Amniotic epithelial cell (primary cell): Measurements from ENCODE around the gene CLIC1.

Experiments used
- DNase-seq: peaks from one replicate; pipeline ENCODE4 v3.0.0-alpha.2; 2010; ENCODE audit warnings: low read depth

The CLIC1 gene

GRCh38 chr6:31736021-31736767, at the start of gene CLIC1:
TSS of gene CLIC1 (minus strand) at chr6:31736530. CDS start at chr6:31736300, 230 bp downstream.
- peak; percentile 75 for DNase-seq

DNA sequence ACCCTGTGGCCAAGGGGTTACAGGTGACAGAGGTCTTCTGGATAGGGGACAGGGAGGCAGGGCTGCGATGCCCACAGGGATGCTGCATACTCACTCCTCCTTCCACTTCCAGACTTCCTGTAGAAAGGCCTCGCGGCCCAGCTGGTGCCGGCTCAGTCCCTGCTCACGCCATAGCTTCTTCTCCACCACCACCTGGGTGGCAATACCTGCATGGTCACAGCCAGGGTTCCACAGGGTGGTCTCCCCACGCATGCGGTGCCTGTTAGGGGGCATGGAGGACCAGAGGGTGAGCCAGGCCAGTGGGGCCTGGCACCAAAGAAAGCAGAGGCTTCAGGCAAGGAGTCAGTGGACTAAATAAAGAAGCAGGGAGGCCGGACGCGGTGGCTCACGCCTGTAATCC, 49.1 kb upstream of the CLIC1 start:
- DNase-seq, result no peak

DNA sequence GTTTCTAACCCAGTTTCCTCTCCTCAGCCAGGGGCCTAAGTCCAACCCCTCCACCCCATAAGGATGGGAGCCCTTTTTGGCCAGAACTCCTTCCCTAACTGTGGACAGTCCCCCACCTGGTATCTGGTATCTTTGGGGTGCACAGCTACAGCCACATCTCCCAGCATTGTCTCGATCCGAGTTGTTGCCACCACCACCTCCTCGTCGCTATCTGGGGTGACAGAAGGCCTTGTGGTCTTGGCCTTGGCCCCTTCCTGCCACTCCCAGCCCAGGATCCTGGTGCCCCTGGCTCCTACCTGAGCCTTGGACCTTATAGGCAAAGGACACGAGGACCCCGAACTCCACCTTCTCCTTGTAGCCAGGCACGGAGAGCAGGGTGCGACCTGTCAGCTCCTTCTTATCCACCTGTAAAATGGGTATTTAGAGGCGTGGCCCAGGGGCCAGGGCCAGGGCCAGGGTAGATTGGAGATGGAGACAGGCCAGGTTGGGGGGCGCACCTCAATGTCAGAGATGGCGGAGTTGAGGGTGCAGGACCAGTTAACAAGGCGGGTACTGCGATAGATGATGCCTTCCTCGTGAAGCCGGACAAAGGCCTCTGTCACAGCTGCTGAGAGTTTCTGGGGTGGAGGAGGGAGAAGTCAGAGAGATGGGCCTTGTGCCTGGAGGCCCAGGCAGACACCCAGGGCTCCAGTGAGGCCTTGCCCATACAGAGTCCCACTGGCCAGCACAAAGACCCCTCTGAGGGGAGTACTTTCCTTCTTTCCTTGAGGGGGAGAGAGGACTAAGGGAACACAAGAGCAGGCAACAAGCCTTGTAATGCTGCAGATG, 48.0 kb upstream of the CLIC1 start:
- no peak for DNase-seq

DNA sequence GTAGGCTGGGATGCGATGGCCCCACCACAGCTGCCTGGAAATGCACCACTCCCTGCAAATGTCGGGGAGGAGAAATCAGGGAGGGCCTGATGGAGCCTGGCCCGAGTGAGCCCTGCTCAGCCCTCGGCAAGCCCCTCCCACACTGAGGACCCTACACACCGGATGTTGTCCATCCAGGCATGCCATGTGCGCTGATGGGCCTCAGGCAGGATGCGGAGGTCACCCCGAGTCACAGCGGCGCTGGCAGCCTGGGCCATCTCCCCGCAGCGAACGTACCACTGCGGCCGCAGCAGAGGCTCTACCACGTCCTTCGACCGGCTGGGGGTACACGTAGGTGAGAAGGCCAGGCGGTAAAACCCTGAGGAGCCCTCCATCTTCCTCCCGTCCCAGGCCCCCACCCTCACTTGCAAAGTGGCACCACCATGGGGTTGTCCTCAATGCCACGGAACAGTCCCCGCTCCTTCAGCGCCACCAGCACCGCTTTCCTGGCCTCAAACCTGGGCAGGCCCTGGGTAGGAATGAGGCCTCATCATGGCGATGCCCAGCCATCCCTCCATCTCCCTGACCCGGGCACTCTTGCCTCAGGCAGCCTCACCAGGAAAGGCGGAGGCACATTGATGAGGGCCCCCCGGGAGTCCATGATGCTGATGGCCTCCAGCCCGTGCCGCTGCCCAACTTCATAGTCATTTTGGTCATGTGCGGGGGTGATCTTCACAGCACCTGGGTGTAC, 46.0 kb upstream of the CLIC1 start:
- no peak for DNase-seq

DNA sequence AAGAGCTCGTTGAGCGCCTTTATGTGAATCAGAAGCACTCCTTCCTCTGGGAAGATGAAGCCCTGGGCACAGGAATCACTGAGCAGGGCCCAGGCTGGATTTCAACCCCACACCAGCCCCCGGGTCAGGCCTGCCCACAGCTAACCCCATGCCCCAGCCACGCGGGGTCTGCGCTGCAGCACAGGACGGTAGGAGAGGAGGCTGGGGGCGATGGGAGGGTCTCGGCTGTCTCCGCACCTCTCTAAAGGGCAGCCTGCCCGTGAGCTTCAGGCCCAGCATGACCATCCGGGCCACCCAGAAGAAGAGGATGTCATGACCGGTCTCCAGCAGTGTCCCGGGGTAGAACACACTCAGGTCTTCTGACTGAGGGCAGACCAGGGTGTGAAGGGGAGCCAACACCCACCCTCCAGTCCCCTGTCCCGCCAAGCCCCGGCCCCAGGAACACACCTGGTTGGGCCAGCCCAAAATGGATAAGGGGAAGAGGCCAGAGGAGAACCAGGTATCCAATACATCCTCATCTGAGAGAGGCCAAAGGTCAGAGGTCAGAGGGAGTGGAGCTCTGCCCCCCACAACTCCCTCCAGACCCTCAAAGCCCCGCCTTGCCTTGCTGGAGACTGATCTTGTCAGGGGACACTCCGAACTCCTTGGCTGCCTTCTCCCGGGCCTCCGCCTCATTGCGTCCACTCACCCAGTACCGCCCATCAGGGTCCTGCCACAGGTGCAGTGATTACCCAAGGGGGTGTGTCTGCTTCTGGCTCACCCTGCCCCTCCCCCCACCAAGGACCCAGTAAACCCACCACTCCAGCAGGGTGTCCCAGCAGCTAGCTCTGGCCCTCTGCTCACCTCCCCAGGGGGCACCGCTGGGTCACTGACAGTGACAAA, 45.2 kb upstream of the CLIC1 start:
- no peak for DNase-seq

DNA sequence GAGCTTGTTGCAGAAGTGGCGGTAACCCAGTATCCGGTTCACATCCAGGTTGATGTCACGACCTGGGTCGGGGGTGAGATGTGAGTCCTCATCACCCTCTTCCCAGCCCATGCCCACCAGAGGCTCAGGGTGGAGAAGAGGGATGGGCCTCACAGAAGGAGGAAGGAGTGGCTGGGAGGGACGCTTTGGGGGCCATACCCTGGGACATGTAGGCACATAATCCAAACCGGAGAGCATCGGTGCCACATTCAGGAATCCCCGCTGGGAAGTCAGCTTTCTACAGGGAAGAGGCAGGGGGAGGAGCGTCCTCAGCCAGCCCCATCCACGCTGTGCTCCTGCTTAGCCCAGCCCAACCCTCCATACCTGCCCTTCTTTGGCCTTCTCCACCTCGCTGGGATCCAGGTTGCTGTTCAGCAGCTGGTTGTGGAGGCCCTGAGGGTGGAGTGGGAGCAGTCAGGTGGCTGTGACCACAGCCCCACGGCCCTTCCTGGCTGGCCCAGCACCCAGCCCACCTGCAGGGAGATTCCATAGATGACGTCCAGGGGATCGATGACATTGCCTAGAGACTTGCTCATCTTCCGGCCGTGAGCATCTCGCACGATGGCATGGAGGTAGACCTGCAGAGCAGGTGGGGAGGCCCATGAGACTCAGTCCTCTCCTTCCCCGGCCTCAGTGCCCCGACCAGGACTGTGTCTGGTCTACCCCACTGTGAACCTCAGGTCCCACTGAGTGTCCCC, 44.3 kb upstream of the CLIC1 start:
- no peak for DNase-seq

DNA sequence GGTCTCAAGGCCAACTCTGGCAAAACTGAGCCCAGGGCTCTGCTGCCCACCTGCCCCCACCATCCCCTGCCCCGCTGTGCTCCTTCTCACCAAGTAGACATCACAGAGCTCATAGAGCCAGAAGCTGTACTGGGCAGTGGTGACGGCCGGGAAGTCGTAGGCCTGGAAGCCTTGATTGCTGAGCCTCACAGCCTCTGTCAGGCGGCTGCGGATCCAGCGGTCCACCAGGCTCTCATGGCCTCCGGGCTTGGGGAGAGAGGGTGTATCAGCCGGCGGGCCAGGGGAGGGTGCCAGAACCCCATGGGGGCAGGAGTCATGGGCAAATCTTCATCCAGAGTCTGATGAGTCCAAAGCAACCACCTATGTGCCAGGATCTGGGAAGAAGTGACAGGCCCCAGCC, 43.6 kb upstream of the CLIC1 start:
- DNase-seq, result no peak

- DNase-seq, result no peak
Observed at GRCh38 chr6:31778999-31779885, 42.9 kb upstream of the CLIC1 start.

DNA sequence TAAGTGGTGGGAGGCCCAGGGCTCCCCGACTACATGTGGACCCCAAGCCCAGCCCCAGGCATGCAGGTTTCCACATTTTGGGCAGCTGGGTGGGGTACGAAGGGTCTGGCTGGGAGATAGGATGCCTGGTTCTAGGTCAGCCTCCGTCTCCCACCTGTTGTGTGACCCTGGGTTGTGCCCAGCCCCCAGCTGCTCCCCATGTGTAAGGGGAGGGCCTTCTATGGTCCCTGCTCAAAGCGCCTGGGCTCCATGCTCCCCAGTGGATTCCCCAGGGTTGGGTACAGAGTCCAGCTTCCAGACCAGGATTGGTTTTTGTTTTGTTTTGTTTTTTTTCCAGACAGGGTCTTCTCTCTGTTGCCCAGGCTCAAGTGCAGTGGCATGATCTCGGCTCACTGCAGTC, 41.9 kb upstream of the CLIC1 start:
- DNase-seq, result no peak

DNA sequence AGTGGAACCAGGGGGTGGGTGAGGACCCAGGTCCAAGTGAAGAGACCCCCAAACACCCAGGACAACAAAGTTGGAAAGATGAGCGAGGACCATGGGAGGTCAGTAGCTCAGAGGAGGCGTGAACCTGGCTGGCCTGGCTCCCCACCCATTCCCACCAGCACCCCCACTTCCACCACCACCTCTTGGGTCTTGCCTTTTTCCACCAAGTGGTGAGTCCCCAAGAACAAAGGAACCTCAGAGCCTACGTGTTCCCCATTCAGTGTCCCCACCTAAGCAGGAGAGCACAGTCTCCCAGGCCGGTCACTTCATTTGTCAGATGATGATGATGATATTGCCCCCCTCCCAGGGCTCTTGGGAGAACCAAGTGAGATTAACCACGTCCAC, 41.3 kb upstream of the CLIC1 start:
- DNase-seq, result no peak

DNA sequence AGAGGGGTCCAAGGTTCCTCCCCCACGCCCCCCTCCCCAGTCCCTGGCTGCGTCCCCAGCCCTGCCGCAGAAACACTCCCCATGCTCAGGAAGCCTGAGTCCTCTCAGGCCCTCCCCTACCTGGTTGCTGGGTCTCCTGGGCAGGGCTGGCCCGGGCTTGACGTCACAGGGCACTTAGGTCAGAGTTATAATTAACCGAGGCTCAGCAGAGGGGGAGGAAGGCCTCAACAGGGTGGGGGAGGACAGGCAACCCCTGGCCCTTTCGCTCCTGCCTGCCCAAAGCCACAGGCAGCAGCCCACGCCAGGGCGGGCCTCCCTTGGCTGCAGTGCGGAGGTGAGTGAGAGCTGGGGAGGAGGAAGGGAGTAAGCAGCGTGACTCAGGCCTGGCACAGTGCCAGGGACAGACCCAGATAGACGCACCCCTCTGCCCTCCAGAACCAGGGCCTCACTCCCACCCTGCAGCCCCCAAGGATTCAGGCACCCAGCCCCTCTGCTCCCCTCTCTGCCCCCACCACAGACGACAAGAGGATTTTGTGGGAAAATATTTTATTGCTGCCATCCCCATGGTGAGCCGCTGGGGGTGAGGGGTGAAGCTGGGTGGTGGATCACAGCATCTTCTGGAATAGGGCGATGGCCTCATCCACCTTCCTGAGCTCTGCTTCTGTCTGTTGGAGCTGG, 40.8 kb upstream of the CLIC1 start, which contains the start of gene VWA7:
Gene VWA7 (minus strand): TSS at position 340 of the 678 bp plus-strand sequence. CDS start 549 bp downstream, outside the sequence.
- peak; percentile 97 for DNase-seq

DNA sequence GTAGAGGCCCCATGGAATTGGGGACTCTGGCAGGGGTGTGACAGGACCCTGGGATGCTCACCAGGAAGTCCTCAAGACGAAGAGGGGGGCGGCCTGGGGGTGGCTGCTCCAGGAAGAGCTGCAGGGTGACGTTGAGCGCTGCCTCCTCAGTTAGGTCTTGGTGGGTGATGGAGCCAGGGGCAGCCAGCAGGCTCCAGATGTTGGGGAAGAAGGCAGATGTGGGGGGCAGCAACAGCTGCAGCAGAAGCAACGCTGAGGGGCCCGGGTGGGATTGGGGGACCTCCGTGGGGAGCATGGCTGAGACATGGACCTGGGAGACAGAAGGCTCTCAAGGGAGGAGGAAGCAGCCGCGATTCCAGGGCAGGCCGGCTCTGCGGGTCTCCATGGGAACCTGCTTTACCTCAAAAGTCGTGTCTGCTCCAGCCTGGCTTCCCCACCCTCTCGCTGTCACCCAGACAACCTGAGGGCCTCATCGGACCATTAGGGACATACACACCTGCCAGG, 40.2 kb upstream of the CLIC1 start:
- no peak for DNase-seq

- DNase-seq, result no peak
Observed at GRCh38 chr6:31775633-31776484, 39.5 kb upstream of the CLIC1 start.

DNA sequence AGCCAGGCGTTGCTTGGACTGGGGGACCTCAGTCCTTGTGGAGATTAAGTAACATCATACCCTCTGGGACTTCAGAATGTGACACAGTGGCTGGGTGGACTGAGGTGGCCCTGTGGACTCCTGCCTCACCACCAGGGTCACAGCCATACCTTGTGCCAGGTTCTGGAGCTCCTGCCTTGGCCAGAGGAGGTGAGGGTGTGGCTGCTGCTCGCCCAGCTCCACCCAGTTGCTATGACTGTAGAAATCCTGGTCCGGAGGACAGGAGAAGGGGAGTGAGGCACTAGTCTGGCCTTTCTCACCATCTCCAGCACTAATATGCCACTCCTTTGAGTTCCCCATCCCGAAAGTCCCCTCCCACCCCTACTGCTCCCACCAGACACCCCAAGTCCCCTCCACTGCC, 38.9 kb upstream of the CLIC1 start:
- no peak for DNase-seq

DNA sequence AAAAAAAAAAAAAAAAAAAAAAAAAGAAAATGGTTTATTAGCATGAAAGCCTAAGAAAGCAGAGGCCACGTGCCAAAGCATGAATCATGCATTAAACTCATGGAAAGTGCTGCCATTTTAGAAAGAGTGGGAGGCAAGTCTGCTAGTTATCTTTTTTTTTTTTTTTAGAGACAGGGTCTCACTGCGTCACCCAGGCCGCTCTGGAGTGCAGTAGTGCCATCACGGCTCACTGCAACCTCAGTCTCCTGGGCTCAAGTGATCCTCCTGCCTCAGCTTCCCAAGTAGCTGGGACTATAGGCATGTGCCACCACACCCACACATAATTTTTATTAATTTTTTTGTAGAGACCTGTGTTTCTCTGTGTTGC, 35.6 kb upstream of the CLIC1 start:
- DNase-seq, result peak; percentile 39

- DNase-seq, result no peak
Observed at GRCh38 chr6:31770860-31771259, 34.5 kb upstream of the CLIC1 start.

- peak; percentile 52 for DNase-seq
Observed at GRCh38 chr6:31769684-31770371, 33.5 kb upstream of the CLIC1 start.
